Measurements from ENCODE around the gene HHAT. TPM values are rescaled to one million over a fixed set of nuclear protein-coding genes. Genes with fewer than 3 reads are reported as not detected.

Gene HHAT
- 1 to 10 TPM in 3 of 5 donors, under 1 TPM in 2; under 0.01 to 5.8 (median 2.9) TPM for total RNA-seq
- polyA plus RNA-seq = 1 to 10 TPM in 2 of 3 donors, under 1 TPM in 1; 0.93 to 2.2 (median 1.1) TPM
- long read RNA-seq, donor 1, partial matches to known transcripts = 8 of 8 reads
- long read RNA-seq, donor 1, other reads (novel, unspliced or antisense) = 0 of 8 reads
- long read RNA-seq, donor 2 = 0 reads
- long read RNA-seq, donor 3 = 0 reads
- long read RNA-seq, donor 4 = 0 reads
- long read RNA-seq, donor 5 = 0 reads
- long read RNA-seq, donor 6 = 0 reads
- long read RNA-seq, donor 7 = 0 reads
- long read RNA-seq, donor 8, partial matches to known transcripts = 0 of 2 reads
- long read RNA-seq, donor 8, other reads (novel, unspliced or antisense) = 0 of 2 reads
- long read RNA-seq, donor 9 = 0 reads
- long read RNA-seq, donor 10 = 0 reads

DNA sequence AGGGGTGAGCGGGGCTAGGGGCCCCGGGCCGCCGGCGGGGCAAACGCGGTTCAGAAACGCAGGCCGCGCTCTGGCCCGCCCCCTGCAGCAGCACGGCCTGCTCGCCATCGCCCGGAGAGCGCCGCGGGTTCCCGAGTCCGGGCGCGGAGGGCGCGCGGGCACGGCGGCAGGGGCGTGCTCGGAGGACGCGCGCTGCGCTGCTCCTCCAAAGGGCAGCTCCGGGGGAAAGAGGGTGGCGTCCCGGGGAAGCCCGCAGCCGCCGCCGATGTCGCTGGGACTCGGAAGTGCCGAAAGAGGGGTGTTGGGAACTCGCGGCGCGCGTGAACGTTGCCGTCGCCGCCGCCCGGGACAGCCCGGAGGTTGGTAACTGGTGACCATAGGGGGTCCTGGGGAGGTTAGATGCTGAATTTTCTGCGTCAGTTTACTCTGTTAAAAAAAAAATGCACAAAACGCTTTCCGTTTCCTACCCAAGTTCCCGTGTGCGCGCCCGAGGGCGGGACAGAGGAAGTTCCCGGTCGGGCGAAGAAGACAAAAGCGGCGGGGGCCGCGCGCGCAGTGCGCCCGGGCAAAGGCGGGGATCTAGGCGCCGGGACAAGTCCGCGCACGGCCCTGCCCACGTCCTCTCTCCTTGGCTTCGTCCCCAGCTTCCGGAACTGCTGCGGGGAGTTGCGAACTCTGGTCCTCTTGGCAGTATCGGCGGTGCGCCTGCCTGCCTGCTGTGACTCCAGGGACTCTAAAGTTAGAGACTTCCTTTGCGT, at the start of gene HHAT:
Gene HHAT (plus strand): TSS at position 157 of the 758 bp plus-strand sequence. CDS start 20,074 bp downstream, outside the sequence.
- 0 to 1% (median 0%) methylated on average over 62 to 89 of the region's 89 CpGs for WGBS, 5 donors
- intact Hi-C loops (cut with DNase I; ENCODE audit: low total_unique reads) = no loop called here
- TF ChIP-seq POLR2A (IDR thresholded peaks at IDR 0.05) (no peak), EP300 (IDR thresholded peaks at IDR 0.05) (no peak), CTCF (IDR thresholded peaks at IDR 0.05) (no peak), POLR2AphosphoS5 (IDR thresholded peaks at IDR 0.05) (peak in 2 of 3 donors; percentile 26 to 46)

DNA sequence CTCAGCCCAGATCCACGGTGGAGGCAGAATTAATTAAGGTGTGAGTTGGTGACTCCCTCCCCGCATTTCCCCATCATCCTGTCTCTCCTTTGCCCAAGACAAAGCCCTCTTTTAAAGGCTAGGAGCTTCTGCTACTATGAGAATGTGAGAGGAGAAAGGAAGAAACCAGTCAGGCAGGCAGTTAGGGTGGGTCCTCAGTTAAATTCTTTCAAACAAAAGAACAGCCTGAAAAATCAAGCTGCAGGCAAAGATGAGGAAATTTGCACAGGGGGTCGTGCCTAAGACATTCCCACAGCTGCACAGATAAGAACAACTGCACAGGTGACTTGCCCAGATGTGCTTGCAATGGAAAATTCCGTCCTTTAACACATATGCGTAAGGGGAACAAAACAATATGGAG, 48.5 kb upstream of the HHAT start:
- WGBS, 5 donors = 69 to 79% (median 74%) methylated on average over 5 of the region's 5 CpGs
- Histone ChIP-seq H3K36me3 (no peaks in the 10 kb centered on the region), H3K4me3 (no peak overlapping the region), H3K27me3 (no peaks in the 10 kb centered on the region), H3K9me3 (peaks cover 5 to 28% (median 21%) of the 10 kb centered on the region in 4 donors), H3K4me1 (no peaks in the 10 kb centered on the region), H3K27ac (no peak overlapping the region)
- intact Hi-C loops (cut with DNase I; ENCODE audit: low total_unique reads) = no loop called here
- no peak for TF ChIP-seq CTCF (IDR thresholded peaks at IDR 0.05)
- no peak for TF ChIP-seq POLR2AphosphoS5 (IDR thresholded peaks at IDR 0.05)
- TF ChIP-seq EP300 (IDR thresholded peaks at IDR 0.05) = no peak
- no peak for TF ChIP-seq POLR2A (IDR thresholded peaks at IDR 0.05)
- no peak for DNase-seq

More for the DNA sequence above, at the start of gene HHAT:
- H3K27me3 ChIP-seq = no peaks in the 10 kb centered on the region
- peak within 1 kb of the TSS; percentile 61 to 83 (median 69) for H3K4me3 ChIP-seq
- H3K4me1 ChIP-seq = peaks cover 13 to 22% (median 18%) of the 10 kb centered on the region in 4 donors
- peak; percentile 79 to 94 for DNase-seq
- peak within 1 kb of the TSS; percentile 85 to 93 (median 89) for H3K27ac ChIP-seq
- no peaks in the 10 kb centered on the region for H3K9me3 ChIP-seq
- H3K36me3 ChIP-seq = no peaks in the 10 kb centered on the region

- H3K27ac ChIP-seq = no peak overlapping the region
- no peak for DNase-seq
- intact Hi-C loops (cut with DNase I; ENCODE audit: low total_unique reads) = no loop called here
- peaks cover 0 to 11% (median 6%) of the 10 kb centered on the region in 3 donors for H3K27me3 ChIP-seq
- 84 to 91% (median 91%) methylated on average over 4 of the region's 4 CpGs for WGBS, 5 donors
- peaks cover 11 to 18% (median 15%) of the 10 kb centered on the region in 4 donors for H3K4me1 ChIP-seq
- H3K36me3 ChIP-seq = no peaks in the 10 kb centered on the region
- no peak overlapping the region for H3K4me3 ChIP-seq
- TF ChIP-seq POLR2AphosphoS5 (IDR thresholded peaks at IDR 0.05) = no peak
- no peak for TF ChIP-seq CTCF (IDR thresholded peaks at IDR 0.05)
- TF ChIP-seq POLR2A (IDR thresholded peaks at IDR 0.05) = no peak
- TF ChIP-seq EP300 (IDR thresholded peaks at IDR 0.05) = no peak
- H3K9me3 ChIP-seq = no peaks in the 10 kb centered on the region
Observed at GRCh38 chr1:210288116-210288515, 40.6 kb upstream of the HHAT start.

DNA sequence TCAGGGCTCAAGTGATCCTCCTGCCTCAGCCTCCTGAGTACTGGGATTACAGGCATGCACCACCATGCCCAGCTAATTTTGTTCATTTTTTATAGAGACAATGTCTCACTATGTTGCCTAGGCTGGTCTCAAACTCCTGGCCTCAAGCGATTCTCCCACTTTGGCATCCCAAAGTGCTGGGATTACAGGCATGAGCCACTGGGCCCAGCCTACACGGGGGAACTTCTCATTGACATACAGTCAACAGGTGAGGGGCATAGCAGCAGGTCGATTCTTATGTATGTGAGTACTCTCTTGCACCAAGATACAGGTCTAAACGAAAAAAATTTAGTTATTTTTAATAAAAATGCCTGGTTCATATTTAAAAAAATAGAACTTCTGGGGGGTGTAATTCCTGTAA, 39.5 kb upstream of the HHAT start:
- intact Hi-C loops (cut with DNase I; ENCODE audit: low total_unique reads) = no loop called here
- peaks cover 15 to 30% (median 24%) of the 10 kb centered on the region in 4 donors for H3K4me1 ChIP-seq
- DNase-seq = no peak
- H3K36me3 ChIP-seq = no peaks in the 10 kb centered on the region
- no peak overlapping the region for H3K4me3 ChIP-seq
- TF ChIP-seq EP300 (IDR thresholded peaks at IDR 0.05) = no peak
- no peak for TF ChIP-seq CTCF (IDR thresholded peaks at IDR 0.05)
- no peak for TF ChIP-seq POLR2A (IDR thresholded peaks at IDR 0.05)
- TF ChIP-seq POLR2AphosphoS5 (IDR thresholded peaks at IDR 0.05) = no peak
- no peaks in the 10 kb centered on the region for H3K9me3 ChIP-seq
- H3K27me3 ChIP-seq = peaks cover 0 to 11% (median 6%) of the 10 kb centered on the region in 3 donors
- no peak overlapping the region for H3K27ac ChIP-seq
- WGBS, 5 donors = 76 to 88% (median 84%) methylated on average over 4 of the region's 4 CpGs

Measured in stomach (tissue), 19 donors.